CMK (cell line): ENCODE measurements around the gene DSCAM.
"Not testable (repeated sequence)": the region's sequence is repeated elsewhere in the genome, so short reads cannot be mapped to it uniquely, and the experiment has no call there.

Experiments
- DNase-seq: peaks from one replicate; pipeline ENCODE4 v3.0.0-alpha.2; 2010; ENCODE audit warnings: low read depth

Gene DSCAM, protein sequence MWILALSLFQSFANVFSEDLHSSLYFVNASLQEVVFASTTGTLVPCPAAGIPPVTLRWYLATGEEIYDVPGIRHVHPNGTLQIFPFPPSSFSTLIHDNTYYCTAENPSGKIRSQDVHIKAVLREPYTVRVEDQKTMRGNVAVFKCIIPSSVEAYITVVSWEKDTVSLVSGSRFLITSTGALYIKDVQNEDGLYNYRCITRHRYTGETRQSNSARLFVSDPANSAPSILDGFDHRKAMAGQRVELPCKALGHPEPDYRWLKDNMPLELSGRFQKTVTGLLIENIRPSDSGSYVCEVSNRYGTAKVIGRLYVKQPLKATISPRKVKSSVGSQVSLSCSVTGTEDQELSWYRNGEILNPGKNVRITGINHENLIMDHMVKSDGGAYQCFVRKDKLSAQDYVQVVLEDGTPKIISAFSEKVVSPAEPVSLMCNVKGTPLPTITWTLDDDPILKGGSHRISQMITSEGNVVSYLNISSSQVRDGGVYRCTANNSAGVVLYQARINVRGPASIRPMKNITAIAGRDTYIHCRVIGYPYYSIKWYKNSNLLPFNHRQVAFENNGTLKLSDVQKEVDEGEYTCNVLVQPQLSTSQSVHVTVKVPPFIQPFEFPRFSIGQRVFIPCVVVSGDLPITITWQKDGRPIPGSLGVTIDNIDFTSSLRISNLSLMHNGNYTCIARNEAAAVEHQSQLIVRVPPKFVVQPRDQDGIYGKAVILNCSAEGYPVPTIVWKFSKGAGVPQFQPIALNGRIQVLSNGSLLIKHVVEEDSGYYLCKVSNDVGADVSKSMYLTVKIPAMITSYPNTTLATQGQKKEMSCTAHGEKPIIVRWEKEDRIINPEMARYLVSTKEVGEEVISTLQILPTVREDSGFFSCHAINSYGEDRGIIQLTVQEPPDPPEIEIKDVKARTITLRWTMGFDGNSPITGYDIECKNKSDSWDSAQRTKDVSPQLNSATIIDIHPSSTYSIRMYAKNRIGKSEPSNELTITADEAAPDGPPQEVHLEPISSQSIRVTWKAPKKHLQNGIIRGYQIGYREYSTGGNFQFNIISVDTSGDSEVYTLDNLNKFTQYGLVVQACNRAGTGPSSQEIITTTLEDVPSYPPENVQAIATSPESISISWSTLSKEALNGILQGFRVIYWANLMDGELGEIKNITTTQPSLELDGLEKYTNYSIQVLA (N-terminal part only)

DNA sequence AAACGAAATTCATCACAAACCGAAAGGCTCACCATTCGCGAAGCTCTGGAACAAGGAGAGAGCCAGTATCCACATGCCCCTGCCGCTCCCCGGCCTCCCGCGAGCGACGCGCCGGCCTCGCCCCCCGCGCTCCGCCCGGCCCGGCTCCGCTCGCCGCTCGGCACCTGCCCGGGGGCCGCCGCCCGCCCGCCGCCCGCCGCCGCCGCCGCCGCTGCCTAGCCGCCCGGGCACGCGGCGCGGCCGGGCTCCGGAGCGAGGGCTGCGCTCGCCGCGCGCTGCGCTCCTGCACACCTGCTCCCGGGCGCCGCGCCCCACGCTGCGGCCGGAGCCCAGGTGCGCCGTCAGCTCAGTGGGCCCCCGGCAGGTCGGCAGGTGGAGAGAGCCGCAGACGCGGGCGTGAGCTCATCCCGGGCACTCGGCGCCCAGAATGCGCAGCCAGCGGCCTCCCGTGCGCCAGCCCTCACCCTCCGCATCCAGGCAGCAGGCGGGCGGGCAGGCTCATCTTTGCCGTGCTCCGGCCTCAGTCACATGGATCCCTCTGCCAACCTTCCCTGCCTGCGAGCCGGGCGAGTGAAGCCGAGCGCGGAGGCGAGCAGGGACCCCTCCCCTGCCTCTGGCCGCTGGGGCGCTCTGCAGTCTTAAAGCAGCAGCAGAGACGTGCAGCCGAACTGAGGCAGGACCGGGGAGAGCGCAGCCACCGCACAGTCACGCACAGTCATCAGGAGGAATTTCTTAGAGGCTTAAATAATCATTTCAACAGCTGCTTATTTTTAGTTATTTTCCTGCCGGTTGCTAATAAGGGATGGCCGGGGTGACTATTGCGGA lies at the start of gene DSCAM:
TSS of gene DSCAM (minus strand) at position 572 of the 825 bp plus-strand sequence. CDS start at position 75, 497 bp downstream.
- DNase-seq, result no peak

DNA sequence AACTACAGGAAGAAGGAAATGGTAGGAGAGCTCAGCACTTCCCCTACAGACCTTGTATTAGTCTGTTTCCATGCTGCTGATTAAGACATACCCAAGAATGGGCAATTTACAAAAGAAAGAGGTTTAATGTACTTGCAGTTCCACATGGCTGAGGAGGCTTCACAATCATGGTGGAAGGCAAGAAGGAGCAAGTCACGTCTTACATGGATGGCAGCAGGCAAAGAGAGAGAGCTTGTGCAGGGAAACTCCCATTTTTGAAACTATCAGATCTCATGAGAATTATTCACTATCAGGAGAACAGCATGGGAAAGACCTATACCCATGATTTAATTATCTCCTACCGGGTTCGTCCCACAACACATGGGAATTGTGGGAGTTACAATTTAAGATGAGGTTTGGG lies 48.7 kb upstream of the DSCAM start:
- not testable (repeated sequence) for DNase-seq

DNA sequence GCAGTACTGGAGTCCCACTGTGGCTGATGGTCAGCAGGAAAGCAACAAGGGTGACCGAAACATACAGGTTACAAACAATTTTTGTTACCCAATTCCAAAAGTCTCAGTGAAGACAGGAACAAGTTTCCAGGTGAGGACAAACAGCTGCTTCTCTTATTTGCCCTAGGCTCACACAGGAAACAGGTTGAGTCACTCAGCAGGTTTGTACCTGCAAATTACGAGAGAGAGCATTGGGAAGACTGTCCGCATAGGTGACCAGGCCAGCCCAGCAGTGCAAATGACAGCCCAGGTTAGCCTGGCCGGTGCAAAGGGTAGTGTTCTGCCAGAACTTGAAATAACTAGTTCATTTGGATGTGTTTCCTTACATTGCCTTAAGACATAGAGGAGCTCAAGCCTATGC lies 40.0 kb upstream of the DSCAM start:
- no peak for DNase-seq

DNA sequence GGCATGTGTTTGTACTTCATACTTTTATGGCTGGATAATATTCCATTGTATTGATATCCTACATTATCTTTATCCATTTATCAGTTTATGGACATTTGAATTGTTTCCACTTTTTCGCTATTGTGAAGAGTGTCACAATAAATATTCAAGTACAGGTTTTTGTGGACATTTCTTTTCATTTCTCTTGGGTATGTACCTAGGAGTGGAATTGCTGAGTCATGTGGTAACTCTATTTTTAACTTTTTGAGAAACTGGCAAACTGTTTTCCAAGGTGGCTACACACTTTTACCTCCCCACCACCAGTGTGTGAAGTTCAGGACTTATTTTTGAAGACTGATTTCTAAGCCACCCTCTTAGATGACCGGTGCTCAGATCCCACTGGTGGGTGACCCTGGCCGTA lies 39.0 kb upstream of the DSCAM start:
- DNase-seq, result no peak

DNA sequence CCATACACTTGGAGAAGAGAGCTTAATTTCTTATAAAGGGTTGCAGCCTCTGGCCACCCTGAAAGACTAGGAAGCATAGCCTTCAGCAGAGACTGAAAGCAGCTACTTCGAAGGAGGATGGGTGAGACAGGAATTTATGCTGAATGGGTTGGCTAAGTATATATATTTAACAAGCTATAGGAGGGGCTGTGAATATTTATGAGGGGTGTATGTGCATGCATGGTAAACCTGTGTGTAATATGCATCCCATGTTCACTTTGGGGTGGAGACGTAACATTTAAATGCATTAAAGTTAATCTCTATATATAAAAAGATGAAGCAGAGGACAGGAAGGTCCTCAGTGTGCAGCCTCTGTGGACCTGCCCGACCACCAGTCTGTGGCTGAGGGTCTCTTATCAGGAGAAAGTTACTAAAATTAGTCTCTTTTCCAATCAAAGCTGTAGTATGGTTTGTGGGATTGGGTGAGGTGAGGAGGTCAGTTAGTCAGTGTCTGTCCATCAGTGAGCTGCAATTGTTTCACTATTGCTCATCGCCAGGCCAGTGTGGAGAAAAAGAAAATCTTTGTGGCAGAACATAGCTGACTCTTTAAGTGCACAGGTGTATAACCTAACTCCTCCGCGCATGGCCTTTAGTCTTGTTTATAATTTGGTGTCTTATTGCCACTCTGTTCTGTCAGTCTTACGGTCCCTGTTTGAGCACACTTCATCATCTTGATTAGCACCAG lies 35.4 kb upstream of the DSCAM start:
- no peak for DNase-seq

DNA sequence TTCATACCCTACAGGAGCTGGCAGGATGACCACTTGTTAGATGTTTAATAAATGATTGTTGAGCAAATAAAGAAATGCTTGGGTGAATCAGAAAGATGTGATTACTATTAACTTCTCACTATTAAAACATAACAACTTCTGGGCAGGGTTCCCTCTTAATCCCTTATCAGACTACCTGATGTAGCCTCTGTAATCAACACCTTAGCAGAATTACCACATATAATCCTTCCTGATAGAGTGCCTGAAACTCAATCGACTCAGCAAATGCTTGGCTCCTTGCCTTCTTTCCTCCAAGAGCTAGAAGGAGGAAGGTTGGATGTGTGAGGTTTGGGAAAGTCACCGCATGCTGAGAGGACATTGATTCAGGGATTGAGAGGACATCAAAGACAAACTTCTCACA lies 34.8 kb upstream of the DSCAM start:
- no peak for DNase-seq

DNA sequence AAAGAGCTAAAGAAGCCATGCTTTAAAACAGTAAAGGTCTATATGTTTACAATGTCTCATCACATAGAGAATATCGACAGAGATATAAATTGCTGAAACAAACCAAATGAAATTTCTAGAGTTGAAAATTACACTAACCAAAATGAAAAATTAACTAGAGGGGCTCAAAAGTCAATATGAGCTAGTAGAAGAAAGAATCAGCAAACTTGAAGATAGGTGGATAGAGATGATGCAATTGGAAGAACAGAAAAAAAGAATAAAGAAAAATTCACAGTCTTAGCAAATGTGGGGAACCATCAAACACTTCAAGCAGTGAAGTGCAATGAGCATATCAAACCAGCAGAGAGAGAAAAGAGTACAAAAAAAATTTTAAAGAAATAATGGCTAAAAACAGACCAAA lies 24.1 kb upstream of the DSCAM start:
- no peak for DNase-seq

DNA sequence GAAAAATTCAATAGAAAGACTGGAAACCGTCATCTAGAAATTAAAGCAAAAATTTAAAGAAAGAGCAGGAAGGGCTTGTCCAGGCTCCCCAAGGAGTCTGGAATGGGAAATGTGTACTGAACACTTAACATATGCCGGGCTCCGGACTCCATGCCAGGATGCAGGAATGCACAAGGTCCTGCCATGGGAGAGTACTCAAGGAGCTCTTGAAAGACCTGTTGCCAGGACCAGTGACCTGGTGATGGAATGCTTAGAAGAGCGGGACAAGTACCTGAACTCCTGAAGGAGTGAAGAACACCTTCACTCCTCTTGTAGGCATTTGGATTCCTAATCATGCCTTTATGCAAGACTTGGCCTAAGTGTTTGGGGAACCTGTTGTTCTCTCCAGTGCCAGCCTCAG lies 16.9 kb upstream of the DSCAM start:
- no peak for DNase-seq

DNA sequence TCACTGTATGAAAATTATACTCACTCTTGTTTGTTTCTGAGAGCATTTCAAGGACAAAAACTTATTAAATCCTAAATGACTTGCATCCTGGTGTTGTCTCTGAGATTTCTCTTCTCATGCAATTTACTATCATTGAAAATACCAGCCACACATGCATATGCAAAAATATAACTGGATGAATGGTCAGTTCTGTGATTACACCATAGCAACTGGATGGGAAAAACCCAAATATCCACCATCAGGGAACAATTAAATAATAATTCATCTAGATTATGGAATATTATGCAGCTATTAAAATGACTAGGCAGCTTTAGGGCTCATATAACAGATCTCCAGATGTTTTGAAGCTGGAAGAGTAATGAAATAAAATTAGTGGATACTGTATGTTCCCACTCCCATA lies 11.6 kb upstream of the DSCAM start:
- DNase-seq, result no peak

DNA sequence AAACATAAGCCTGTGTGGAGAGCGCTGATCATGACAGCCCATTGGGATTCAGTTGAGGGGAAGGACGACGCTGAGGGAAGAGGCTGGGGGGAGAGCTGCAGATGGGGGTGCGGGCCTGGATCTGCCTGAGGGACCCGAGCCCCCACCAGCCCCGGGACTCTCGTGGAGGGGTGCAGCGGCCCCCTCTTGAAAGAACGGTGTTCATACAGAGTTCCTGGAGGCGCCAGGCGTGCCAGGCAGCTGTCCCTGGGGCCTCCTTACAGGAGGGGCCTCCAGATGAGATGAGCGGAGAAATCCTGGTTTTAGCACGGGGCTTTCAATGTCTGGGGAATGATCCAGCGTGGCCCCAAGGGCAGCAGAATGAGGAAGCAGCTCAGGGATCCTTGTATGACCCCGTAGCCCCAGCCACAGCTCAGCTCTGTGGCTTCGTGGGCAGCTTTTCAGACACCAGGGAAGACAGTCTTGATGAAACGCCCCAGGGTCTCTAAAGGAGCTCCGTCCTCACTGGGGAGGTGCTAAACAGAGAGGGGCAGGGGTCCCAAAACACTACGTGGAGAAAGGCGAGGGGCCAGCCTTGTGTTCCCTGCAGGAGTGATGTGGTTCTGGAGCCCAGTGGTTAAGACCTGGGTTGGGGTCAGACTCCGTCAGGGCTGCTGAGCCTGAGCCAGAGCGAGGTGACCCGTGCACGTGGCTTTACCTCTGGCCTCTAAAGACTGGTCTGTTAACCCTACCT lies 7.2 kb upstream of the DSCAM start:
- DNase-seq, result no peak

DNA sequence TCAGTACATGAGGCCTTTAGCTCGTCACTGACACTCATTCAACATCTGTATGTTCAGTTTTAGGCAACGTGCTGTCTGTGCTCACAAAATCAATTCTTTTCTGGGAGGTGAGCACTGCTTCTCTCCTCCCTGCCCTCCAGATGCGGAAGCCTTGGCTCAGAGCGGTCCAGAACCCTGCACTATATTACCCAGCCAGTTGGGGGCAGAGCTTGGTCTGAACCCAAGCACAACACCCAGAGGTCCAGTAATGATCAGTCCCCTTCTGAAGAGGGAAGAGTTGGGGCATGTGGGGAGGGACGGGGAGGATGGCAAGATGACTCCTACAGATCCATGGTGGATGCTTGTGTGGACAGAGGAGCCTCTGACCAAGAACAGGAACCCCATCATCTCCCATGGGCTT lies 5.6 kb upstream of the DSCAM start:
- DNase-seq, result no peak

DNA sequence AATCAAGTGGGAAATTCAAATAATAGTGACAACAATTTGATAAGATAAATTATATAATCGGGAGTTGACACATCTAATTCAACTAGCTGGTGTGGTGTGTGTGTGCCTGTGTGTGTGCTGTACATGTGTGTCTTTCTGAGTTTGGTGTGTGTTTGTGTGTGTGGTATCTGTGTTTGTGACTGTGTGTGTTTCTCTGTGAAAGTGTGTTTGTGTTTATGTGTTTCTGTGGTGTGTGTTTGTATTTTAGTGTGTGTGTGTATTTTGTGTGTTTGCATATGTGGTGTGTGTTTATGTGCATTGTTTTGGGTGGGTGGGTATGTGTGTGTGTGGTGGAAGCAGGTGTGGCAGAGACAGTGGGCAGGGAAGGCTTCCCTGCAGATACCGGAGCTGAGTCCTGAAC lies 4.8 kb upstream of the DSCAM start:
- no peak for DNase-seq

DNA sequence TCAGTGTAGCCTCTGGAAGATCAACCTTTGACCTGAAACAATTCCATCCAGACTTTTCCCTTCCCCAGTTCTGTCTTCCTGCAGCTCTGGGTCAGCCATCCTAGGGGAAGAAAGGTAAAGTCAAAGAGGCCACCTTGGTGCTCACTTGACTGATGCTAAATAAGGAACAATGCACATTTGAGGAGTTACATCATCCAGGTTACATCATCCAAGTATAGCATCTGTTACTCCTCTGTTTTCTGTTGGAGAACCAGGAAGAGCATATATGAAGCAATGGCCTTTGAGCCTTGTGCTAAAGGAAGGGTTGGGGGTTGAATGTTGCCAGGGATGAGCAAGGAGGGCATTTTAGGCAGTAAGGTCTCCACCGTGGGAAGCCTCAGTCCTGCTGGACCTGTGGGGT lies 3.1 kb upstream of the DSCAM start:
- DNase-seq, result no peak

DNA sequence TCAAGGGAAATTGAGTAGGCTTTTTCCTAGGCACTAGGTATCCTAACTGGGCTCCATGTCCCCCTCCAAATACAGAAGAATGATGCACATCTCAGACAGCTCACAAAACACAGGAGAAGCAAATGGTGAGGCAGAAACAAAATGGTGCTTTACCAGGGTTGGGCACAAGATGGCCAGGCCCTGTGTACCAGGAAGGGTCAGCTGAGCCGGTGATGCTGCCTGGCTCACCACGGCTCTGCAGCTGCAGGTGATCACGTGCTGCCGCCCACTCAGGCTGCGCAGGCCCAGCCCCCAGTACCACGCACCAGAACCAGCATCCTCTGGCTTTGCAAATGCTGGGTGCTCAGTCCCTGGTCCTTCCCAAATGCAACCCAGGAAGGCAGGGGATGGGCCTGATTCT lies 993 bp upstream of the DSCAM start:
- no peak for DNase-seq

DNA sequence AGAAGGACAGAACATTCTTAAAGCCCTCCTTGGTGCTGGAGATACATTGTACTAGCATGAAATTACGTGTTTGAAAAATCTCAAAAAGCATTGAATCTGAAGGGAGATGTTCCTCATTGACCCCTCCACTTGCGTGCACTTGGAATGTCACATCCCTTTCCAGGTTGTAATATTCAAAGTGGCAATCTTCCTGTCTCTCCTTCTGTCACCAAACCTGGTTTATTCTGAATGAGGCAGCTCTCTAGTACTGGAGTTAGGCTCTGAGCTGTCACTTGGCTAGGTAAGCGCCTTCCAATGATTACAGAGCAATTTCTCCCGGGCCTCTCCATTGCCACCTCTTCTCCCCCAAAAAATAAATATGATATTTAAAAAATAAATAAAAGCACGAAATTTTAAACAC lies 855 bp downstream of the DSCAM start:
- no peak for DNase-seq

DNA sequence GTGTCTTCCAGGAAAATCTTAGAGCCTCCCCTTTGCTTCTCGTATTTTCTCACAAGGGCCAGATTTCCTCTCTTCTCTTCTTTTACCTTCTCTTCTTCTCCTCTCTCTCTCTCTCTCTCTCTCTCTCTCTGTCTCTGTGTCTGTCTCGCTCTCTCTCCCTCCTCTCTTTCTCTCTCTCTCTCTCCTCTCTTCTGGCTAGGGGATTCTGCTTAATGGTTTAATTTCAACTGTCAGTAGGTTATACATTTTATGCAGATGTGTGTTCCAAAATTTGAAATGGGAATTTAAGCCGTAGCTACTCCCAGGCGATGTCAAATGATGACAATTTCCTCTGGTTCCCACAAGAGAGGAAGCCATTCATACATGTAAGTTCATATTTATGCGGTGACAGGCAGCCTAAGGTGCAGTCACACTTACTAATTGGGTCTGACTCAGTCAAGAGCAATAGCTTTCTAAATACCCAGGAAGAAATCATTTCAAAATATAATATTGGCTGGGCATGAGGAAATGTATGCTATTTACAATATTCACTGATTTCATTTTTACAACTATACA lies 1.4 kb downstream of the DSCAM start:
- no peak for DNase-seq

DNA sequence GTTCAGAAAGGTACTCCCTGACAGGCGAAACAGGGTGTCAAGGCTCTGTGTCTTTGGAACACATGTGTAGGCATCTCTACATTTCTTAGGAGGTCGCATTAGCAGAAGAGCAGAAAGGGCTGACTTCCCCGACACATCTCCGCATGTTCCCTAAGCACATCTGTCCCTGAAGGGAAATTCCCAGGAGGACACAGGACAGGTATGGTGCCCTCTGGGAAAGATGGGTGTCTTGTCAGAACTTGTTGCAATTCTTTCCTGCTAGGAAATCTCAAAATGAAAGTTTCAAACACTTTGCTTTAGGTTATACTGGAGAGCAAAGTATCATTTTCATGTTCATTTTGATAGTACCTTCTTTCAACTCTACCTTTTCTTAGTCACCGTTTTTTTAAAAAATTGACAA lies 2.0 kb downstream of the DSCAM start:
- DNase-seq, result no peak

DNA sequence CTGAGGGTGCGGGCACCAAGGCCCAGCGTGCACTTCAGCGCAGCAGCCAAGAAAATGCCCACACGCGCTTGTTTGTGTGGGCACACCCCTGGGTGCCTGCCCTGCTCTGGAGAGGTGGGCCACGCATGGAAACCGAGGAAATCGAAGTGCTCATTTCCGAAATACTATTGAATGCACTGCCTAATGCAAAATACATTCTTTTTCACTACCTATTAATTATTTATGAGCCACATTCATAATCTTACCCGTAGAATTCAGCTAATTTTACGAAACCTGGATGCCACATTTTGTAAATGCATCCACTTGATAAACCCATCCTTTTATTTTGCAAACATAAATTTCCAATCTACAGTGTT lies 4.8 kb downstream of the DSCAM start:
- no peak for DNase-seq

DNA sequence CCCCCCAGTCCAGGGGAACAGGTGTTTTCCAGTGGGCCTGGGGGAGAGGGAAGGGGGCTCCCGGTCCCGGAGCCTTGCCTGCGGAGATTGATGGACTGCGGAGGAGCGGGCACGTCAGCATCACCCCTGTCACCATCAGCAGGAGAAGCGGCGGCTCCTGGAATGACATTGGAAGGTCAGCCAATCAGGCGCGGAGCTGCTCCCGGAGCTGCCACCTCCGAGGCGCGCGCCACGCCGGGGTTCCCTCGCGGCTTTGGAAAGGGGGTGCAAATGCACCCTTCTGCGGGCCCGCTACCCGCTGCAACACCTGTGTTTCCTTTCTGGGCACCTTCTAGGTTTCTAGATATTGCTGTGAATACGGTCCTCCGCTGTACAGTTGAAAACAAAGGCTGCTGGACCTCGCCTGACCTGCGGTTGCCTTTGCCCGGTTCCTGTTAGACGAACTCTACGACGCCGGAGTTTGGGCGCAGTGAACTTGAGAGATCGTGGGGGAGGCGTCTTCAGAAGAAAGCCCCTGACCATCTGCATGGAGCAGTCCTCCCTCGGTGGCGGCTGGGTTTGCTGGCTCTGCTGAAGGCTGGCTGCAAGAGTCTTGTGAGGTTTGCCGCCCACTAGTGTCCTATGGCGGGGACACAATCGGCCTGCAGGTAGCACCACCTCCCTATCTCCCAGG lies 5.3 kb downstream of the DSCAM start:
- no peak for DNase-seq
